ENCODE measurements around the gene DENND2C. TPM values are rescaled to one million over a fixed set of nuclear protein-coding genes. Genes with fewer than 3 reads are reported as not detected.

The DENND2C gene
- total RNA-seq, 1 experiment from 2014 or later = 3.6 TPM

GRCh38 chr1:114677691-114678090 lies 7.8 kb upstream of the DENND2C start:
- H3K27me3 Mint-ChIP-seq (ENCODE audit: low read depth) = peaks cover 38% of the 10 kb centered on the region
- no peaks in the 10 kb centered on the region for H3K27me3 ChIP-seq (ENCODE audit: insufficient read depth, low read length)

More at GRCh38 chr1:114677691-114678090, 7.8 kb upstream of the DENND2C start:
- H2AK5ac ChIP-seq (ENCODE audit: insufficient read length, low read length) = no peak overlapping the region
- no peak for TF ChIP-seq CTCF (conservative IDR thresholded peaks at IDR 0.05)
- no peak overlapping the region for H2BK120ac ChIP-seq (ENCODE audit: low read depth, low read length, poor library complexity, severe bottlenecking)
- Mint-ChIP-seq H3K36me3 (ENCODE audit: insufficient read depth in 1 of 3, low read depth in 3 of 3) (no peaks in the 10 kb centered on the region), H3K4me1 (no peaks in the 10 kb centered on the region), H3K9me3 (no peaks in the 10 kb centered on the region), H3K27ac (no peak overlapping the region), H3K4me3 (no peak overlapping the region)
- H4K20me1 ChIP-seq (ENCODE audit: control insufficient read depth, insufficient read depth, insufficient read length) = no peaks in the 10 kb centered on the region
- H2AFZ ChIP-seq (ENCODE audit: low read length) = no peak overlapping the region
- H2BK20ac ChIP-seq (ENCODE audit: low read depth, low read length, poor library complexity, severe bottlenecking) = no peak overlapping the region
- no peaks in the 10 kb centered on the region for H3K9me3 ChIP-seq (ENCODE audit: control insufficient read depth, low read depth, low read length)
- H3K4me2 ChIP-seq (ENCODE audit: insufficient read depth, insufficient read length, low read length) = no peak overlapping the region
- no CpG with 5 or more reads among the region's 5 CpGs for WGBS (ENCODE audit: extremely low coverage, insufficient read length, low lambda C conversion rate)
- H2BK12ac ChIP-seq (ENCODE audit: insufficient read length, low read depth, low read length) = no peak overlapping the region
- no peak for DNase-seq
- no peaks in the 10 kb centered on the region for H3K4me1 ChIP-seq (ENCODE audit: insufficient read depth, low read length)
- no peak overlapping the region for H3K14ac ChIP-seq (ENCODE audit: insufficient read depth, low read length)
- no peak overlapping the region for H3K56ac ChIP-seq (ENCODE audit: insufficient read length, low read depth, low read length)
- no peak overlapping the region for H4K91ac ChIP-seq (ENCODE audit: insufficient read length, low read depth, low read length)
- no peak overlapping the region for H3K4ac ChIP-seq (ENCODE audit: low read depth, low read length)
- no peak overlapping the region for H3T11ph ChIP-seq (ENCODE audit: low read length)
- H3K79me2 ChIP-seq (ENCODE audit: insufficient read depth, low read length) = no peaks in the 10 kb centered on the region
- H3K9ac ChIP-seq (ENCODE audit: extremely low read depth, insufficient read length, low read length) = no peak overlapping the region
- H2BK15ac ChIP-seq (ENCODE audit: low read depth, low read length) = no peak overlapping the region
- no peak overlapping the region for H3K23ac ChIP-seq (ENCODE audit: insufficient read length, low read depth, low read length)
- H3K27ac ChIP-seq (ENCODE audit: insufficient read length, low read depth, low read length) = no peak overlapping the region
- H3K79me1 ChIP-seq (ENCODE audit: insufficient read depth, low read depth, low read length, poor library complexity, severe bottlenecking) = no peaks in the 10 kb centered on the region
- H2BK5ac ChIP-seq (ENCODE audit: insufficient read length, low read length) = no peak overlapping the region
- no peak overlapping the region for H4K8ac ChIP-seq (replicated peaks; ENCODE audit: insufficient read length, low read depth, low read length)
- no peaks in the 10 kb centered on the region for H3K23me2 ChIP-seq (ENCODE audit: insufficient read length, low read depth, low read length, poor library complexity, severe bottlenecking)
- no peak overlapping the region for H4K5ac ChIP-seq (ENCODE audit: insufficient read length, low read depth, low read length)
- H3K18ac ChIP-seq (ENCODE audit: insufficient read length, low read depth, low read length) = no peak overlapping the region
